PC-9 (cell line): ENCODE results near the gene SYNJ2. TPM values are rescaled to one million over a fixed set of nuclear protein-coding genes. Genes with fewer than 3 reads are reported as not detected.

ENCODE experiments used
- BruUV-seq: library from RNA; stranded (reverse); fragments of 400-500 nt; replicated peaks from 2 replicates; lab custom pipeline; 2021; lab: Mats Ljungman, UMichigan
- CTCF ChIA-PET: fragments of 300-600 bp; sonication (Branson Sonifier 250); formaldehyde crosslinking; loops from one replicate; lab custom pipeline; 2022; ENCODE audit warnings: antibody characterized with exemption; lab: Charles Lee
- POLR2A ChIA-PET: fragments of 300-600 bp; sonication (Branson Sonifier 250); formaldehyde crosslinking; loops from one replicate; lab custom pipeline; 2022; ENCODE audit warnings: antibody characterized with exemption; ENCODE audit not compliant: unreplicated experiment; lab: Charles Lee
- DNase-seq, 2 experiments: peaks; one replicate each; pipeline versions ENCODE4 v3.0.0 to v3.0.0-alpha.2; 2015 to 2022; ENCODE audit warnings: mixed read lengths in 1 of 2
- H2AFZ ChIP-seq: fragments of 200-600 bp; sonication (generic); 2 replicates; pipeline ENCODE4 v1.8.1; 2017; ENCODE audit warnings: antibody characterized with exemption
- H3F3A ChIP-seq: fragments of 200-600 bp; sonication (generic); 2 replicates; pipeline ENCODE4 v1.8.1; 2017; ENCODE audit warnings: antibody characterized with exemption, mild to moderate bottlenecking, low read depth; ENCODE audit not compliant: insufficient read depth
- H3K27ac ChIP-seq: fragments of 200-600 bp; sonication (generic); 2 replicates; pipeline ENCODE4 v1.6.1; 2016; ENCODE audit warnings: mixed run types
- H3K27me3 ChIP-seq: fragments of 200-600 bp; sonication (generic); 2 replicates; pipeline ENCODE4 v1.6.1; 2016; ENCODE audit warnings: low read depth, mixed run types; ENCODE audit not compliant: insufficient read depth
- H3K36me3 ChIP-seq: fragments of 200-600 bp; sonication (generic); 2 replicates; pipeline ENCODE4 v1.6.1; 2016; ENCODE audit warnings: low read depth, mixed run types
- H3K4me1 ChIP-seq: fragments of 200-600 bp; sonication (generic); replicated peaks from 2 replicates; pipeline ENCODE4 v1.6.1; 2016; ENCODE audit warnings: mixed run types; ENCODE audit not compliant: insufficient read depth
- H3K4me2 ChIP-seq: fragments of 200-600 bp; sonication (generic); 2 replicates; pipeline ENCODE4 v1.6.1; 2017; ENCODE audit warnings: mixed run types
- H3K4me3 ChIP-seq: fragments of 200-600 bp; sonication (generic); 2 replicates; pipeline ENCODE4 v1.6.1; 2016; ENCODE audit warnings: mixed run types
- H3K79me2 ChIP-seq: fragments of 200-600 bp; sonication (generic); 2 replicates; pipeline ENCODE4 v1.6.1; 2017; ENCODE audit warnings: low read depth, mixed run types
- H3K9me2 ChIP-seq: fragments of 200-600 bp; sonication (generic); 2 replicates; pipeline ENCODE4 v1.8.1; 2017; ENCODE audit warnings: mild to moderate bottlenecking; ENCODE audit not compliant: insufficient read depth
- H3K9me3 ChIP-seq: fragments of 200-600 bp; sonication (generic); 2 replicates; pipeline ENCODE4 v1.8.1; 2016; ENCODE audit warnings: low read depth; ENCODE audit not compliant: insufficient read depth
- H4K20me1 ChIP-seq: fragments of 200-600 bp; sonication (generic); 2 replicates; pipeline ENCODE4 v1.8.1; 2017; ENCODE audit not compliant: insufficient read depth
- EZH2 ChIP-seq: fragments of 200-600 bp; sonication (generic); IDR thresholded peaks from 2 replicates; pipeline ENCODE4 v1.8.0; 2017; ENCODE audit warnings: antibody characterized with exemption, low read depth
- intact Hi-C: fragments of 100-400 bp; cut with micrococcal nuclease; formaldehyde crosslinking; loops from one replicate; pipeline ENCODE4 v1.10.0; 2022; ENCODE audit not compliant: unreplicated experiment
- total RNA-seq: library from RNA; stranded (reverse); gene quantifications from 2 replicates; pipeline ENCODE4 v1.2.3, GENCODE V29; 2021
- TF ChIP-seq, protein P1 (sequence below): fragments of 200-600 bp; sonication (generic); conservative IDR thresholded peaks from 2 replicates; pipeline ENCODE4 v1.6.1; 2017; ENCODE audit warnings: mixed run types, antibody characterized with exemption, mild to moderate bottlenecking, moderate library complexity

SYNJ2 gene
- total RNA-seq, 1 experiment from 2014 or later = 30.3 TPM

- Histone ChIP-seq H3F3A (peaks cover 13% of the 10 kb centered on the region; the same call in 1 of the 2 replicates), H3K27ac (no peak overlapping the region), H3K4me1 (peaks cover 15% of the 10 kb centered on the region), H3K4me2 (no peak overlapping the region), H3K4me3 (no peak overlapping the region), H4K20me1 (no peaks in the 10 kb centered on the region), H3K36me3 (no peaks in the 10 kb centered on the region; the same call in 1 of the 2 replicates), H3K9me3 (no peaks in the 10 kb centered on the region), H3K9me2 (no peaks in the 10 kb centered on the region), H3K79me2 (peaks cover 9% of the 10 kb centered on the region), H3K27me3 (no peaks in the 10 kb centered on the region), H2AFZ (no peak overlapping the region)
- TF ChIP-seq, protein P1, sequence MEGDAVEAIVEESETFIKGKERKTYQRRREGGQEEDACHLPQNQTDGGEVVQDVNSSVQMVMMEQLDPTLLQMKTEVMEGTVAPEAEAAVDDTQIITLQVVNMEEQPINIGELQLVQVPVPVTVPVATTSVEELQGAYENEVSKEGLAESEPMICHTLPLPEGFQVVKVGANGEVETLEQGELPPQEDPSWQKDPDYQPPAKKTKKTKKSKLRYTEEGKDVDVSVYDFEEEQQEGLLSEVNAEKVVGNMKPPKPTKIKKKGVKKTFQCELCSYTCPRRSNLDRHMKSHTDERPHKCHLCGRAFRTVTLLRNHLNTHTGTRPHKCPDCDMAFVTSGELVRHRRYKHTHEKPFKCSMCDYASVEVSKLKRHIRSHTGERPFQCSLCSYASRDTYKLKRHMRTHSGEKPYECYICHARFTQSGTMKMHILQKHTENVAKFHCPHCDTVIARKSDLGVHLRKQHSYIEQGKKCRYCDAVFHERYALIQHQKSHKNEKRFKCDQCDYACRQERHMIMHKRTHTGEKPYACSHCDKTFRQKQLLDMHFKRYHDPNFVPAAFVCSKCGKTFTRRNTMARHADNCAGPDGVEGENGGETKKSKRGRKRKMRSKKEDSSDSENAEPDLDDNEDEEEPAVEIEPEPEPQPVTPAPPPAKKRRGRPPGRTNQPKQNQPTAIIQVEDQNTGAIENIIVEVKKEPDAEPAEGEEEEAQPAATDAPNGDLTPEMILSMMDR = no peak
- TF ChIP-seq EZH2 = no peak
- intact Hi-C loops = no loop called here
- no peak for DNase-seq
- ChIA-PET CTCF (no interaction called here), POLR2A (no interaction called here)
- BruUV-seq = no TSS peak
Observed at GRCh38 chr6:158022749-158023596, 41.3 kb downstream of the SYNJ2 start.

DNA sequence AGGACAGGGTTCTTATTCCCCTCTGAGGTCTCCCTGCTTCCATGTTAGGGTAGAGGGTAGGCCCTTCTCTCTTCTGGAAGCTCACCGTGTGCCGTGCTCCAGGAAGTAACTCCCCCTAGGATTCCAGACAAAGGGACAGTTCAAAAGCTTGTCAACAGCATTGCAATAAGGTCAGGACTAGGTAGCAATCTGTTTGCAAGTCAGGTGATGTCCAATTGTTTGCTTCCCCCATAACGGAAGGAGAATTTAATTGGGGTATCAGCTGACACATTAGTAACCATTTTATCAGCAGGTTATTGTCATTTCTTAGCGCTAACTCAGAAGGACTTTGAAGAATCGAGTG lies 41.9 kb downstream of the SYNJ2 start:
- peaks cover 15% of the 10 kb centered on the region for H3K4me1 ChIP-seq
- no peaks in the 10 kb centered on the region for H3K27me3 ChIP-seq
- ChIA-PET CTCF (no interaction called here), POLR2A (no interaction called here)
- peaks cover 9% of the 10 kb centered on the region for H3K79me2 ChIP-seq
- H3K4me2 ChIP-seq = no peak overlapping the region
- TF ChIP-seq, protein P1 = no peak
- TF ChIP-seq EZH2 = no peak
- no peaks in the 10 kb centered on the region for H3K9me3 ChIP-seq
- no peaks in the 10 kb centered on the region for H3K9me2 ChIP-seq
- BruUV-seq = no TSS peak
- intact Hi-C loops = no loop called here
- H4K20me1 ChIP-seq = no peaks in the 10 kb centered on the region
- H3K36me3 ChIP-seq = no peaks in the 10 kb centered on the region; the same call in 1 of the 2 replicates
- no peak overlapping the region for H3K4me3 ChIP-seq
- no peak overlapping the region for H2AFZ ChIP-seq
- peaks cover 13% of the 10 kb centered on the region; the same call in 1 of the 2 replicates for H3F3A ChIP-seq
- DNase-seq = no peak
- H3K27ac ChIP-seq = no peak overlapping the region

DNA sequence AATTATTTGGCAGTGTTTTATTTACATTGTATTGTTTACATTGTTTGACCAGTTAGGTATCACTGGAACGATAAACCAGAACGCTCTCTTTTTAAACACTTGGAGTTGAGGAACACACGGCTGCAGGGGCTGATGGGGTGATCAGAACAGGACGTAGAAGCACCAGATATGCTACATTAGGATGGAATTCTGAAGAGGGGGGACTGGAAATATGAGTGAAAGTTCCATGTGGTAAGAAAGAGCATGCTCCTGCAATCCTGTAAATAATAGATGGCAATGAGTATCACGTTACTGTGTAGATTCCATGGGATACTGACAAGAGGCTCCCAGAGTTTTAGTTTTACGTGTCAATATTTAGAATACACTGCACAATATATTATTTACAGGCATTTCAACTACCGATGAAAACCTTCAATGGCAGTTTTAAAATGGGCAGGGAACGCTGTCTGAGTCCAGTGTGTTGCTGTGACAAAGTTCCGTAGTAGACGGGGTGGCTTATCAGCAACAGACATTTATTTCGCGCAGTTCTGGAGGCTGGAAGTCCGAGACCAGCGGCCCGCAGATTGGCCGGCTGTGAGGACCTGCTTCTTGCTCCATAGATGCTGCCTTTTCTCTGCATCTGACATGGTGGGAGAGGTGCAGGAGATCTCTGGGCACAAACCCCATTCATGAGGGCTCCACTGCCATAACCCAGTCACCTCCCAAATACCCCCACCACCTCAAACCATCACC lies 43.1 kb downstream of the SYNJ2 start:
- no peak for DNase-seq
- CTCF ChIA-PET = no interaction called here
- H3K4me2 ChIP-seq = no peak overlapping the region

More for the DNA sequence above, 43.1 kb downstream of the SYNJ2 start:
- H2AFZ ChIP-seq = no peak overlapping the region
- H3K9me2 ChIP-seq = no peaks in the 10 kb centered on the region
- TF ChIP-seq, protein P1 = no peak
- no peak for TF ChIP-seq EZH2
- peaks cover 17% of the 10 kb centered on the region; the same call in 1 of the 2 replicates for H3F3A ChIP-seq
- H3K79me2 ChIP-seq = peaks cover 9% of the 10 kb centered on the region
- H4K20me1 ChIP-seq = no peaks in the 10 kb centered on the region
- no peak overlapping the region for H3K4me3 ChIP-seq
- BruUV-seq = no TSS peak
- H3K27me3 ChIP-seq = no peaks in the 10 kb centered on the region
- POLR2A ChIA-PET = no interaction called here
- H3K9me3 ChIP-seq = no peaks in the 10 kb centered on the region
- no peak overlapping the region for H3K27ac ChIP-seq
- H3K4me1 ChIP-seq = peaks cover 15% of the 10 kb centered on the region
- intact Hi-C loops = no loop called here
- H3K36me3 ChIP-seq = no peaks in the 10 kb centered on the region; the same call in 1 of the 2 replicates
